GM12801 (cell line): ENCODE results near the gene ITSN2.

Experiments
- TF ChIP-seq, protein P1 (sequence below): IDR thresholded peaks from one replicate; pipeline ENCODE4 v1.5.1; 2011; ENCODE audit warnings: control low read depth; ENCODE audit not compliant: insufficient read length; ENCODE audit errors: extremely low read depth

ITSN2 gene

DNA sequence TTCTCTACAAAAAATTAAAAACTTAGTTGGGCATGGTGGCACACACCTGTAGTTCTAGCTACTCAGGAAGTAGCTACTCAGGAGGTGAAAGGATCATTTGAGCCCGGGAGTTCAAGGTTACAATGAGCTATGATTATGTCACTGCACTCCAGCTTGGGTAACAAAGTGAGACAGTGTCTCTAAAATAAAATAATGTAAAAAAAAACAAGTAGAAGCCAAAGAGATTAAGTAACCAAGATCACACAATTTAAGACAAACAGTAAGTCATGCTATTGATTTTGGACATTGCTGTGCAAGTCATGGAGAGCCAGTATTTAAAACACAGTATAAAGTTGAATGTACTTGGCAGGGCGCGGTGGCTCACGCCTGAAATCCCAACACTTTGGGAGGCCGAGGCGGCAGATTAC is 20.5 kb downstream of the ITSN2 start:
- TF ChIP-seq, protein P1, sequence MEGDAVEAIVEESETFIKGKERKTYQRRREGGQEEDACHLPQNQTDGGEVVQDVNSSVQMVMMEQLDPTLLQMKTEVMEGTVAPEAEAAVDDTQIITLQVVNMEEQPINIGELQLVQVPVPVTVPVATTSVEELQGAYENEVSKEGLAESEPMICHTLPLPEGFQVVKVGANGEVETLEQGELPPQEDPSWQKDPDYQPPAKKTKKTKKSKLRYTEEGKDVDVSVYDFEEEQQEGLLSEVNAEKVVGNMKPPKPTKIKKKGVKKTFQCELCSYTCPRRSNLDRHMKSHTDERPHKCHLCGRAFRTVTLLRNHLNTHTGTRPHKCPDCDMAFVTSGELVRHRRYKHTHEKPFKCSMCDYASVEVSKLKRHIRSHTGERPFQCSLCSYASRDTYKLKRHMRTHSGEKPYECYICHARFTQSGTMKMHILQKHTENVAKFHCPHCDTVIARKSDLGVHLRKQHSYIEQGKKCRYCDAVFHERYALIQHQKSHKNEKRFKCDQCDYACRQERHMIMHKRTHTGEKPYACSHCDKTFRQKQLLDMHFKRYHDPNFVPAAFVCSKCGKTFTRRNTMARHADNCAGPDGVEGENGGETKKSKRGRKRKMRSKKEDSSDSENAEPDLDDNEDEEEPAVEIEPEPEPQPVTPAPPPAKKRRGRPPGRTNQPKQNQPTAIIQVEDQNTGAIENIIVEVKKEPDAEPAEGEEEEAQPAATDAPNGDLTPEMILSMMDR, result no peak

DNA sequence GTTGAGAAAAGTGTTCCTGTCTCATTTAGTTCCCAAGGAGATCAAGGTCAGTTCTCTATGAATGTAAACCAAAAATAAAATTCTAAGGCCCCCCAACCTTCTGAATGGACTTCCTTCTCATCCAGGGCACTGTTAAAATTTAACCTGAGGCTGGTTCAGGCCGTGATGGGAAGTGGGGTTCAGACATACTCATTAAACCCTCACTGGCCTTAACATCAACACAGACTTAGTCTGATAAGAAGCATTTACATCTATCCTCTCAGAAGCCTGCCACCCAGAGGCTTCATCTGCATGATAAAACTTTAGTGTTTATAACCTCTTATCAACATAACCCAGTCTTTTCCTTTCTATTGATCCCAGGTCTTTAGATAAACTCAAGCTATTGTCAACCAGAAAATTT is 22.4 kb downstream of the ITSN2 start:
- TF ChIP-seq, protein P1, result no peak

DNA sequence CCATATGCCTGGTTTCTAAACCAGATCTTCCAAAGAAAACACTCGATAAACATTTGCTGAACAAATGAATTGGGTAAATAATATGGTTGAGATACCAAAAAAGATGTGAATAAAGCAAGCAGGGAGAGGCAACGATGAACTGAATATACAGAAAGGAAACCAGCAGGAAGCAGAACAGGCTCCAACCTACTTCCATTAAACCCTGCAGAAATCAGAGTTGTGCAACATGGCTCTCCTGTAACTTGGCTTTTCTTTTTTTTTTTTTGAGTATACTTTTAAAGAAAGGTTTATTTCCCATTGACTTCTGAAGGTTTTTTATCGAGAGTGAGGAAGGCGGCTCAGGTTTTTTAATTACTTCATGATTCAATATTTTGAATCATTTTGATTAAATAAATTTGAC is 23.5 kb downstream of the ITSN2 start:
- TF ChIP-seq, protein P1, result no peak

DNA sequence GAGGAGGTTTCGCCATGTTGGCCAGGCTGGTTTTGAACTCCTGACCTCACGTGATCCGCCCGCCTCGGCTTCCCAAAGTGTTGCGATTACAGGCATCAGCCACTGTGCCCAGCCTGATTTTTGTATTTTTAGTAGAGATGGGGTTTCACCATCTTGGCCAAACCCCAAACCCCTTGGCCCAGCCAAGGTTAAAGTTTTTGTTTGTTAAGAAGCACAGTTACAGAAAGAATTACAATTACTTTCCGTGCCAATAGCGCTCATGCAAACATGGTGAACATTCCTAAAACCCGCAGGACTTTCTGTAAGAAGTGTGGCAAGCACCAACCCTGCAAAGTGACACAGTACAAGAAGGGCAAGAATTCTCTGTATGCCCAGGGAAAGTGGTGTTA is 26.1 kb downstream of the ITSN2 start:
- TF ChIP-seq, protein P1, result no peak

DNA sequence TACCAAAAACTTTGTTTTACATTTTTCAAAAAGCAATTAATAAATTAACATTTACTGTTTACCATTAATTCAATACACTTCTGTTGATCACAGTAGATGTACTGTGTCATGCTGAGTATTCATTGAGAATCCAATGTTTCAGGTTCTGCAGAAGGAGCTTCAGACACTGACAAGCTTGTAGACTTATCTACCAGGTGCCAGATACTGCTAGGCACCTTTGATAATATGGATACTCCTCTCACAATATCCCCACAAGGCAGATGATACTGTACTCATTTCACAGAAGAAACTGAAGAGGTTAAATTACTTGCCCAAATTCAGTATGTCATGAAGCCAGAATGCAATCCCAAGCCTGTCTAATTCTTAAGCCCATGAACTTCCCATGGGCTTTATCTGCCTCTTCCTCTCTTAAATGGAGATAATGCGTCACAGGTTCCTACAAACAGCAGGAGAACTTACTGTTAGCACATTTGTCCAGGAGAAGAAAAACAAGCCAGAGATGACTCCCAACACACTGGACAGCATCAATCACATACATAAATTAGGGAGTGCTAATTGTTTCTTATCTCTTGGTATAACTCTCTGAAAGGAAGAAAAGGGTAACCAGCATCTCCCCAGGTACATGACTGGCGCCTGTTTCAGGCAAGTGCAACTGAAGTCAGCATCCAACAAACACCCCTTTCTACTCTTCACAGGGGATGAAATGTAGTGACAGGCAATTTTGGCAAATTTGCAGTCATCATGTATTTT is 27.4 kb downstream of the ITSN2 start:
- TF ChIP-seq, protein P1, result no peak

DNA sequence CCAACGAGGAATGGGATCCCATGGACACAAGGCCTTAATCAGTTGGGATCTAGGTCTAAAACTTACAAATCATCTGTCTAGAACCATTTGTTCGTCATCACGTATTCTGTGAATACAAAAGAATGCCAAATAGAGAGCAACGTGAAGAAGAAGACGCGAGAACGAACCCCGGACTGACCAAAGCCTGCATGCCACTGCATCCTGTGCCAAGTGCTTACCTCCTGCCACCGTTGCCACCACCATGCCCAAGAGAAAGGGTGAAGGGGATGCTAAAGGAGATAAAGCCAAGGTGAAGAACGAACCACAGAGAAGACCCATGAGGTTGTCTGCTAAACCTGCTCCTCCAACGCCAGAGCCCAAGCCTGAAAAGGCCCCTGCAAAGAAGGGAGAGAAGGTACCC is 30.2 kb downstream of the ITSN2 start:
- TF ChIP-seq, protein P1, result no peak

DNA sequence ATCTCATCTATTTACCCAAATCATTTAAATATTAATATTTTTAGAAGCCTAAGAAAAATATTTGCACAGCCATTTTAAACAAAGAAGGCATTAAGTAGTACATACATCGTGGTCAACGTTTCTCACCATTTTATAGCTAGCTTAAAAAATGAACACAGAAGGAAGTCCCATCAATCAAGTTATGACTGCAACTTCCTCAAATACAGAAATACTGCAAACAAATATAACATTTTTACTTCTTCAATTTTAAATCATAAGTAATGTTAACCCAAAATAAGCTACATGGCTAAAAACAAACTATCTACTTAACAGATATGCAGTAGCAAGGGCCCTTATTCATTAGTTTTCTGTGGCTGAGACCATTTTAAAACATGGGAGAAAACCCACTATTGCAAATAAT is 30.6 kb downstream of the ITSN2 start:
- TF ChIP-seq, protein P1, result no peak
